Measurements from ENCODE around the gene CACNA2D1. TPM values are rescaled to one million over a fixed set of nuclear protein-coding genes. Genes with fewer than 3 reads are reported as not detected.

The CACNA2D1 gene
- total RNA-seq, 1 experiment from 2014 or later, result 8.3 TPM

DNA sequence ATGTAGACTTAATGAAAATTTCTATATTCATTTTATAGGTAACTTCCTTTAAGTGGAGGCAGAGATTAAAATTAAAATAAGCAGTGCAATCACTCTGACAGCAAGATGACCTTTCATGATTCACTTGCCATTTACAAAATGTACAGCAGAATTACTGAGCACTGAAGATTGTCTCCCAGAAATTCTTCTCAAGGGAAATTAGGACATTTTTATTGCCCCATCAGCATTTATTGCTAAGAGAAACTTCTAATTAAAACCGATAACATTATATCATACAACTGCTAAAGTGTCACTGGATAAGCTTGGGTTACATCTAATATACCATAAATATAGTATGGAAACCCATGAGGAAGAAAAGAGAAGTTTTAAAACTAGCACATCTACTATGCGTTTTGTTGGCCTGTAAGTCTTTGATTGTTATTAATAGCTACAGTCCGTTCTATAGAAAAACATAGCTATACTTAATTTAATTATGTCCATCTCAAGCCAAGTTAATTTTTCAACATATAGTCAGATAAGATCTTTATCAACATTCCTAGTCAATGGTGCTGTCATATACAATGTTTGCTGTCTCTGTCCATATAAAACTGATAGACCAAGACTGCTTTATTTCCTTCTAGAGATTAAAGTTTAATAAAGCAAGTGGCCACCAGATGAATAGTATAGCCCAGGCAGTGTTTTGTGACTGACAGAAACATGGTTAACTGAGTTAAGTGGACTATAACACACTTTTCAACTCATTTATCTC is 456.7 kb downstream of the CACNA2D1 start:
- DNase-seq (ENCODE audit: low read depth), result no peak

DNA sequence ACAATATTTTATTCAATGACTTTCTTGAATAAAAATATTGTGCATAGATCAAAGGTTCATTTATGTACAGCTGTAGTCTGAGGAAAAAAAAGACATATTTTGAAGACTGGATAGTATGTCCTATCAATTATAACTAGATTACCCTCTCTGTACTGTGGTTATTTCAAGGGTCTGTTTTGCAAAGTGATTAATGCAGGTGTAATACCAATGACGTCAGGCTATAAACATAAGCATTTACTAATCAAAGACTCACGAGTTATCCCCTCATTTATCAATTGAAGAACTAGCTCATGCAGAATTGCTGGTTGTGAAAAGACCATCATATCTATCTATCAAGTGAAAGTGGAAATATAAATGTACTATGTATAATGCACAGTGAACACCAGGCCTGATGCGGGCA is 460.2 kb downstream of the CACNA2D1 start:
- no peak for DNase-seq (ENCODE audit: low read depth)

DNA sequence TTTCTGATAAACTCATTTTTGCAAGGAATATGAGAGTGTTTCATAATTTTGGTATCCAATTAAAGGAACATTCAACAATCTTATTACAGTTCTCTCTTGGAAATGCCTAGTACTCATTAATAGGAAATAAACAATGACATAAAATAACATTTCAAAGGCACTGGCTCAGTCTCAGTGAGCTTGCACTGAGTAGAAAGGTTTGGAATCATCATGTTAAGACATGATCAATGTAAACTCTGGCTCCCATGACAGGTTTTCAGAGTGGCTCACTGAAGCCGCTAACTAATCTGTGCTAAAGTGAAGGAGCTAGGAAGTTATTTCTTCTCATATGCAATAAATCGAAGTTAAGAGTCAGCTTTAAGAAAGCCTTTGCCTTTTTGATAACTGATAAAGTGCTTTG is 470.5 kb downstream of the CACNA2D1 start:
- DNase-seq (ENCODE audit: low read depth), result no peak

DNA sequence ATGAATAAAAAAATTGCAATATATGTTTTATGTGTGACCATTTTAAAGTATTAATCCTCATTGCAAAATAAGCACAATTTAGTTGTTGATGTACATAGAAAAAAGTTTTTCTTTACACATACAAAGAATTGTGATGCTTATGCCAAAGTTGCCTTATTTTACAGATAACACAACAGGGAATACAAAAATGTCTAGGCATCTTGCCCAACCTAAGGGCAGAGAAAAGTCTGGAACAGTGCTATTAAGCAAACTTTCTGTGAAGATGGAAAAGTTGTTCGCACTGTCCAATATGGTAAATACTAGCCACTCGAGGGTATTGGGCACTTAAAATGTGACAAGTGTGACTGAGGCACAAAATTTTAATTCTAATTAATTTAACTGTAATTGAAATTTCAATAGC is 483.6 kb downstream of the CACNA2D1 start:
- DNase-seq (ENCODE audit: low read depth), result no peak

DNA sequence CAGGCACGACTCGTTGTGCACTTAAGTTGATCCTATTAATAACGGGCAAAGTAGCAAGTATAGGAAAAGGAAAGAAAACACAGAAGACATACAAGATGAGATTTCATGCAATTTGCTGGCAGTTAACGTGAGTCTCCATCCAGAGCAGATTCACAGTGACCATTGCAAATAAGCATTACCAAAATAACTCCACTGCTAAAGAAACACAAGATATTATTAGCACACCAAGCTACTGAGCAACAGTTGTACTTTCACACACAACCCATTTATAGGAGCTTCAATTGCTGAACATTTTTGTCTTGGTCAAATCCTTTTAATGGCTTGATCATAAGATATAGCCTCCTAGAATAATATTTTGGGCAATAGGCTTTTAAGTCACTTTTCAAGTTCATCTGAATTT is 486.1 kb downstream of the CACNA2D1 start:
- DNase-seq (ENCODE audit: low read depth), result no peak

DNA sequence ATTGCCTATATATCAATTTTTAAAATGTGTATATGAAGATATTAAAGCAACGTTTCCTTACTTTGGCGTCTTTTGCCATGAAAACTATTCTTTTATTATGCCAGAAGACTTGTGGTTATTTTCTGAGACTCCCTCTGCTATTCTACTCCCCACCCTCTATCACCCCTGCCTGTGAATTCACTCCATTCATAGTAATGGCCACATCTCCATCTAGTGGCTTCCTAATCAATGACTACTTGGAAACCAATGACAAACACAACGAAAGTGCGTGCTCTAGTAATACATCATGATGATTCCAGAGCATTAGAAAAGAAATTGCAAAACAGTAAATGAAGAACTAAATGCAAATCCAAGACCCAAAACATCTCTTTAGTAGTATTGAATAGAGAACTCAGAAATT is 487.1 kb downstream of the CACNA2D1 start:
- DNase-seq (ENCODE audit: low read depth), result peak; percentile 30

DNA sequence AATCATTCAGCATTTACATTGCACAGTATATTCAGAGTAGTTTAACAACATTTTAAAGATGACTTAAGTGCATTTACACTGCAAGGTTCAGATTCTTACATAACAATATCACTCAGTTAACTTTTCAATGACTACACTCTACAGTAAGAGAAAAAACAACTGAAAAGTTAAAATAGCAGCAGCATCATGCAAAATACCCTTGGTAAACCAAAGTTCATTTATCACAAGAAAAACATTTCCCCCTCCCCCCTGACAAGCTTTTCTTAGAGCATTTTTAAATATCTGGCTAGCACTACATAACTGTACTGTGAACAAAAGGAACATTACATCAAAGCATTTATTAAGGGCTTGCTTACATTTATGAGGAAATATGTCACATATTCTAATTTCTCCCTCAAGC is 494.3 kb downstream of the CACNA2D1 start:
- no peak for DNase-seq (ENCODE audit: low read depth)

DNA sequence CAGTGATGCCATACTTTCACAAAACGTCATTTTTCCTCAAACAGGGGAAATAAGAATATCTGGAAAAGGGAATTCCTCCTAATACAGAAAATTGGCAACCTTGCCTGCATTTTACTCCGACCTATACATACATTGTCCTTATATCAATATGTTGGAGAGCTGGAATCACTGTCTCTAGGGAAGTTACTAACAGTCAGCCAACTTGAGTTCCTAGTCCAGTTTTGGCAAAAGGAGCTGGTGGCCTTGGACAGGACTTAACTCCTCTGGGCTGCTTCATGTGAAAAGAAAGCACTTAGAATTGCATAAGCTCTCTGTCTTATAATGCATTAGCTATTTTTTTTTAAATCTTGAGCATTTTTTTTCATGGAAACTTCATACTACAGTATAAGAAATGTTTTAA is 499.5 kb downstream of the CACNA2D1 start:
- DNase-seq (ENCODE audit: low read depth), result no peak

DNA sequence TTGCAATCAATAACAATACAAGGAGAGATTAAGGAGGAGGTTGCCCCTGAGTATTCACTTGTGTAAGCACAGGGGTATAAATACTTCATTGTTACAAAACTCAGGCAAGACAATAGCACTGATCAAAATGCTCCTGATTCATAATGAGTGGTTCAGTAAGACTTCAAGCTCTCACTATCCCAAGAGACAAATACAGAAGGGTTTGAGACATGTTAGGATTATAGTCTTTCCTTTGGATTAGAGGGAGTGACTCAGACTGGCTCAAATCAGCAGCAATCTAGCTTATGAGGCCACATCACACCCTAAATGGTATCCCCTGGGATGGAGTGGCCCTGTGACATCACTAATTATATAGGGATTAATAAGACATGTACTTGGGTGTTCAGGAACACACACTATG is 506.5 kb downstream of the CACNA2D1 start:
- no peak for DNase-seq (ENCODE audit: low read depth)

DNA sequence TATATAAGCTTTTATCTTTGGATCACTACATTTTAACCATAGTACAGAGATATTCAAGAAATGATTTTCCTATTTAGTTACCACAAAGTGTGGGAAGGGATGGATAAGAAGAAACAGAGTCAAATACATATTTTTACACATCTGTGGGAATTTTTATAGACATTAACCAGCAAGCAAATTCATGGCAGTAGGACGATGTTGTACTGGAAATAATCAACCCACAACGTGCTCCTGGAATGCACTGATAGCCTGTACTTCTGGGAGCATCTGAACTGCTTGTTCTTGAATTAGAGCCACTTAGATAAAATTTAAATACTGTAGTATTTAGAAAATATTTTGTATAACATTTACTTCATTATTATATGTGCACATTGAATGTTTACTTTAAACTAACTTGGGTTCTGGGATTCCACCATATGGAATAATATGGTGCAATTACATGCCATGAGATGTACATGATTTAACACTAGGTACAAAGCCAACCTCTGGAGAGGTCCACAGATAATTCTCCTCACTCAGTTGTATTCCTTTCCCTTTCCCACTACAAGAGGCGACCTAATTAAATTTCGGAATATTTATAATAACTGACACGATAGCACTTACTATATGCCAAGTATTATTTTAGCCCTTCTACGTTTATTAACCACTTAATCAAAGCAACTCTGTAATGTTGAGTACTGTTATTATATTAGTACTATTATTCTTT is 508.8 kb downstream of the CACNA2D1 start:
- no peak for DNase-seq (ENCODE audit: low read depth)

DNA sequence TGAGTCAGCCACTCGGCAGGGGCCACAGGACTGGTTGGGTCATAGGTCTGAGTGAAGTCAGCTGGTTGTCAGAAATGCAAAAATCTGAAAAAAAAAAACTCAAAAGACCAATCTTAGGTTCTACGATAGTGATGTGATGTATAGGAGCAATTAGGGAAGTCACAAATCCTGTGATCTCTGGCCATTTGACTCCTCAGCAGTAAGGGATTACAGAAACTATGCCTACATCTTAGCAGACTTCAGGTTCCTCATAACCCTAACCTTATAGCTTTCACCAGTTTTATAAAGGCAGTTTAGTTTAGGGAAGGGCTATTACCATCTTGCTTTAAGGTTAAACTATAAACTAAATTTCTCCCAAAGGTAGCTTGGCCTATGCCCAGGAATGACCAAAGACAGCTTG is 510.6 kb downstream of the CACNA2D1 start:
- DNase-seq (ENCODE audit: low read depth), result no peak

DNA sequence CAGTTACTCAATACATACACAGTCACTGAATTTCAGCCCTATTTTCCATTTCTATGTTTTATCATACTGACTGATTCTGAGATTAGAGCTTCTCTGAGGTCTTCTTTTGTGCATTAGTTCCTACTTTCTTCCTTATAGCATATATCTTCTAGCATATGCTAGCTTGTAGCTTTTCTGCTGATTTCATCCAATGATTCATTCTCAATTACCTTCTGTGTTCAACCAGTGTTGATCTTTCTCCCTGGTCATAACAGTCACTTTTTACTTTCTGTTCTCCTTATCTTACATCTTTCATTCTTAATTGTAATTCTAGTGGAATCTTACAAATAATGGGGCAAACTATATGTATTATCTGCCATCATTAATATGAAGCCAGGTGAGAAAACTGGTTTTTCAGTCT is 514.2 kb downstream of the CACNA2D1 start:
- no peak for DNase-seq (ENCODE audit: low read depth)

DNA sequence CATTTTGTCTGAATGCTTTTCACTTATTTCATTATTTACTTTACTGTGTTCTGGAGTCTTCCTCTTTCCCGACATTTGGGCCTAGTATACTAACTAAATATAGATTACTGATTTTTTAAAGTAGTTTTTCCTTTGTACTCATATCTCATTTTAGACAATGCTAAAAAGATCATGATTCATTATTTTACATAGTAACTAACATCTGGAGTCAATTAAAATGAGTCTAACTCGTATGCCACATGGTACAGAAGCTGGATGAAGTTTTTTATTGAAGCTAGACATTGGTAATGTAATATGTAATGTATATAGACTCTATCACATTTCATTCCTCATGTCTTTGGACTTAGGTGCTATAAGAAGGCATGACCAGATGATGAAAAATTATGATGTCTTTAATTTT is 517.4 kb downstream of the CACNA2D1 start:
- no peak for DNase-seq (ENCODE audit: low read depth)

DNA sequence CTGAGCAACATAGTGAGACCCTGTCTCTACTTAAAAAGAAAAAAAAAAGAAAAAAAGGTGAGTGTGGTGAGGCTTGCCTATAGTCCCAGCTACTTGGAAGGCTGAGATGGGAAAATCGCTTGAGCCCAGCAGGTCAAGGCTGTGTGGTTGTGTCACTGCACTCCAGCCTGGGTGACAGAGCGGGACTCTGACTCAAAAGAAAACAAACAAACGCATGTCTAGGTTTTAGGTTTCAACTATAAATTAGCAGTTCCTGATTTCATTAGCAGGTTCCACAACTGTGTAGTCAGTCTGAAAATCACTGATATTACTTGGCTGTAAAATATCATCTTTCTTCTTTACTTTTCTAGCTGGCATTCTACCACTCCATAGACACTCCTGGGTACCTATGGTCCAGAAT is 518.0 kb downstream of the CACNA2D1 start:
- DNase-seq (ENCODE audit: low read depth), result peak; percentile 3

DNA sequence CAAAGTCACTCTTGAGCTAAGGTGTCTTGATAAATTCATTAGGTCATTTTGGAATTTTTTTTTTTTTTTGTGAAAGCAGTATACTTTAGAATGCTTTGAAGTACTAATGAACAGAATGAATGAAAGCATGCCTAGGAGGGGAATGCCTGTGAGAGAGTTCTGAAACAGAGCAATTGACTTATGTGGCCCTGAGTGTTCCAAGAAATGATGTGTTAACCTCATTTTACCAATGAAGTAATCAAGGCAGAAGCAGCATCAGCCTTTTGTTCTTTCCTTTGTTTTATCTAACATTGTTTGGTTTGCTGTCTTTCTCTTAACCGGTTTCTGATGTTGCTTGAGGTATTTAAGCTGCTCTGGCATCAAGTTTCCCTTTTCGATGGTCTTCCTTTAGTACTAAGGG is 519.1 kb downstream of the CACNA2D1 start:
- no peak for DNase-seq (ENCODE audit: low read depth)

DNA sequence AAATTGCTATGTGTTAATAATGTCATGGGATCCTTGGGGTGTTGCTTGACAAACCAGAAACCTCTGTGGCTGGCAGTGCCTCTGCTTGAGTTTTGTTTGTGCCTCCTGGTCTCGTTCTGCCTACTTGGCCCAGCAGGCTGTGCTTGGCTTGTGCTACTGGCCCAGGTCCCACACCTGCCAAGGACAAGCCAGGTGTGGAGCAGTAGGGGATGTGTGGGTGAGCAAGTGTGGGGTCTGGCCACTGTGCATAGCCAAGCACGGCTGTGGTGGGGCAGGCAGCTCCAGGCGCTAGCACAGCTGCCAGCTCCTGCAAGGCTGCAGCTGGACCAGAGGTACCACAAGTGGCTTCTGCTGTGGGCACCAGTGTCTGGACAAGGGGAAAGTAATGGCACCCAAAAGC is 524.1 kb downstream of the CACNA2D1 start:
- no peak for DNase-seq (ENCODE audit: low read depth)

DNA sequence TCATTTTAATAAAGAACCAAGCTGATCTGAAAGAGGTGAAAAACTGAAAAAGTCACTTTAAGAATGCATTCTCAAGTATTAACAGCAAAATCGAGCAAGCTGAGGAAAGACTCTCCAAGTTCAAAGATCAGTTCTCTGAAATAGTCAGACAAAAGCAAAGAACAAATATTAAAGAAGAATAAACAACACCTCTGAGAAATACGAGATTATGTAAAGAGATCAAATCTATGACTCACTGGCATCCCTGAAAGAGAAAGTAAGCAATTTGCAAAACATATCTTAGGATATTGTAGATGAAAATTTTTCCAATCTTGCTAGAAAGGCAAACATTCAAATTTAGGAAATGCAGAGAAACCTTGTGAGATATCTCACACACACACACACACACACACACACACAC is 535.4 kb downstream of the CACNA2D1 start:
- no peak for DNase-seq (ENCODE audit: low read depth)

DNA sequence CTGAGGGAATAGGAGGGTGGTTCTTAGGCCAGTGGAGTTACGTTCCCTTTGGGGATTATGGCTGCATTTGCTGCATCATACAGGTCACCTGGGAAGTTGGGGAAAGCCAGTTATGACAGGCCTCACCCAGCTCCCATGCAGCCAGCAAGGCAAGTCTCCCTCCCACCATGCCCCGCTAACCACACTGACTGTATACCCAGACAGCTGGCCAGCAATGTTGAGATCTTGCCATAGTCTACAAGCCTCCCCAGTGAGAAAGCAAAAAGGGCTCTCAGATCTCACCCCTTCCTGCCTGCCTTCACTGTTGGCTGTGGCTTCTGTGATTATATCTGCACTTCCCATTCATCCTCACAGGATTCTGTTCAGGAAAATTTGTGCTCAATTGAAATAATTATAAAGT is 540.5 kb downstream of the CACNA2D1 start:
- no peak for DNase-seq (ENCODE audit: low read depth)

DNA sequence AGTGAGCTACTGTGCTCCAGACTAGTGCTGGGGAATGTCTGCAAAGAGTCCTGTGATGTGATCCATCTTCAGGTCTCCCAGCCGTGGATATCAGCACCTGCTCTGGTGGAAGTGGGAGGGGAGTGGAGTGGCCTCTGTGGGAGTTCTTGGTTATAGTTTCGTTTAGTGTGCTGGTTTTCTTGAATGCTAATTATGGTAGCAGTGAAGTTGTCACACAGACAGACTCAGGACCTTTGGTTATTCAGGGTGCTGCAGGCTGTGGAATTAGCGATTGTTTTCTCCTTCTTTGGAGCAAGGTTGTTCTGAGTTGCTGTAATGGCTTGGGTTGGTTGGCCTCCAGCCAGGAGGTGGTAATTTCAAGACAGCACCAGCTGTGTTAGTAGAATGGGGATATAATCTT is 541.0 kb downstream of the CACNA2D1 start:
- no peak for DNase-seq (ENCODE audit: low read depth)

Measured in M059J (cell line).